Activated CD4-positive, CD25-positive, alpha-beta regulatory T cell treated with anti-CD3 and anti-CD28 coated beads, Interleukin-2, amount 50 U/mL, for 16 hours (primary cell): ENCODE data around the gene CCDC68.
"Not testable (repeated sequence)": the region's sequence is repeated elsewhere in the genome, so short reads cannot be mapped to it uniquely, and the experiment has no call there.

Experiments
- DNase-seq: peaks from one replicate; pipeline ENCODE4 v3.0.0-alpha.2; 2020; ENCODE audit warnings: low read depth, low spot score

CCDC68 gene

GRCh38 chr18:54877076-54877475 lies 82.2 kb downstream of the CCDC68 start:
- no peak for DNase-seq

DNA sequence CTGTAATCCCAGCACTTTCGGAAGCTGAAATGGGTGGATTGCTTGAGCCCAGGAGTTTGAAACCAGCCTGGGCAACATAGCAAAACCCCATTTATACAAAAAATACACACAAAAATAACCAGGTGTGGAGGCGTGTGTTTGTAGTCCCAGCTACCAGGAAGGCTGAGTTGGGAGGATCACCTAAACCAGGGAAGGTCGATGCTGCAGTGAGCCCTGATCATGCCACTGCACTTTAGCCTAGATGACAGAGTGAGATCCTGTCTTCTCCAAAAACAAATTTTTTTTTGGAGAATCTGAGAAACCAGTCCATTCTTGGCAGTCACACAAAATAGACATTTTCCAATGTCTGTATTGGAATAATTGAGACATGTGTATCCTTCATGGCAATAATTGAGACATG lies 84.2 kb downstream of the CCDC68 start:
- no peak for DNase-seq

- no peak for DNase-seq
Observed at GRCh38 chr18:54873884-54874255, 85.4 kb downstream of the CCDC68 start.

DNA sequence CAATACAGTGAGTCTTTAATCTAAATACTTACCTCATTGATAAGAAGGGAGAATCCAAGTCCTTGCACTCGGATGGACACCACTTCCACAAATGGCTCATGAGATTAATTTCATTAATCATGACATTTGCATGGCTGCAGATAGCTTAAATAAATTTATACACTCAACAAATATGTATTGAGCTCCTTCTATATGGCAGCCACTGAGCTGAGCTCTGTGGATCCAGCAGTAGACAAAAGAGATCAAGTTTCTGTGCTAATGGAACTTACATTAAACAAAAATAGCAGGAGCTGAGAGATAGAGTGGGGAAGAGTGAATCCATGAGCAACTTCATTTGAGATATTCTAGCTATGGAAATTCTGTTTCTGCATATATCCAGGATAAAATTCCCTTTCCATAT lies 86.6 kb downstream of the CCDC68 start:
- no peak for DNase-seq

DNA sequence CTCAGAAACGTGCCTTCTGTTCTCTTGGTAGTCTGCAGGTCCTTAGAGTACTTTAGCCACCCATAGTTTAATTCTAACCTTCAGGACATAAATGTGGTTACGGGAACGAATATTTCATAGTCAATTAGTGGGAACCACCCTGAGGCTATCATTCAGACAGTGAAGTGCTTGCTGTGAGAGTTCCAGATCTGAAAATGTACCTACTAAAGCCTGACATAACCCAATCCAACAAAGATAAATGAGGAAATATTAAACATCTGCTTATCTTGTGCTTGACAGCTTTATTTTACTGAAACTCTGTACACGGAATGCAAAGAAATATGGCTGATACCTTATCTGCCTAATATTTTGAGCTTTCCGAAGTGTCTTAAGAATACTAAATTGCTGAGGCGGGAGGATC lies 88.0 kb downstream of the CCDC68 start:
- DNase-seq = no peak

DNA sequence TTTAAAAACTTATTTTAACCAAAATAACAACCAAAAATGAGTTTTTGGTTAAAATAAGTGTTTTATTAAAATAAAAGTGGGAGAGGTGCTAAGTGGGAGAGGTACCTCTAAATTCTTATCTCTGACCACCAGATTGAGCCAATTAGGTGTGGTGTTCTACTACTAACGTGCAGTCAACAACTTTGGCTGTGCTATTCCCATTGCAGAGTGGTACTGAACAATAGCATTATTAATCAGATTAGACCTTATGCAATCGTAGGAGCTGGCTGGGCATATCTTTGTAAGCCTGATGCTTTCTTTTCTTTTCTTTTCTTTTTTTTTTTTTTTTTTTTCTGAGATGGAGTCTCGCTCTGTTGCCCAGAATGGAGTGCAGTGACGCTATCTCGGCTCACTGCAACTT lies 92.1 kb downstream of the CCDC68 start:
- DNase-seq = no peak

DNA sequence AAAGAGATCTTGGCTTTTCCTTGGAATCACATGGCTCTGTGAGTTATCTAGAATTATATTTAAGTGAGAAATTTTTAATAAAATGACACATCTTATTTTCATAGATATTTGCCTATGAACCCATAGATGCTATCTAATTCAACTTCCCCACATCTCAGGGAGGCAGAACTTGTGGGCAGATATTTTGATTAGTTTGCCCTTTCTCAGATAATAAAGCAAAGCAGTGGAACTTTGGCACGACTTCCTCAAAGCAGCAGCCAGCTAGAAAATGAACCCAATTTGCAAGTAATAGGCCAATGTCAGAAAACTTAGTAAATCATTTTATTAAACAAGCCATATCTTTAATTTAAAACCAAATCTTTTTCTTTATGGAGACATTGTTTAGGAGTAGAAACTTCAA lies 98.3 kb downstream of the CCDC68 start:
- no peak for DNase-seq

DNA sequence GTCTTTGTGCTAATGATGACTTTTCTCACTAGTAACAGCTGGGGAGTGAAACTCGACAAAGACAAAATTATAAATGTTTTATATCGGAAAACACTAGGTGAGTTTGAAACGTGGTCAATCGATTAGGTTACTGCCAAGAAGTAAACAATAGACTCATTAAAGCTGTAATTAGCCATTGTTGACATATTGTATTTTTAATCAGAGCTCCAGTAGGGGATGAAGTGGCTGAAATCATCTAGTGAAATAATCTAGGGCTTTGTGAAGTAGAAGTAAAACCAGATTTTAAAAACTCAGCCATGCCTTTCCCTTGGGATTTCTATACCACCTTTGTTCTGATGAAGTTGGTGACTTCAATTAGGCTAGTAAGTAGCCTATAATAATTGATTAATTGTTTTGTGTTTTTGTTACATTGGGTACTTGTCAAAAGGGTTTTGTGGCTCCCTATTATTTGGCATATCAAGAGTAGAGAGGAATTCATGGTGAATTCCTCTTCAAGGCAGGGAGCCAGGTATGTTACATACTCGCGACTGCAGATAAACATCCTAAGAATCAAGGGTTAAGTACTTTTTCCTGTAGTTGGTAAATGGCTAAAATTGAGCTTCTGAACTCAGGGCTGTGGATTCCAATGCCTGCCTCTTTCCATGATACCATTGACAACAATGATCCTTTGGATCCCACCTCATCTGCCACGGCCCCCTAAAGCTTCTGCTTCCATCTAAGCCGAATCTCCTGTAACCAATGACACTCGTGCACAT lies 99.4 kb downstream of the CCDC68 start:
- DNase-seq = no peak

GRCh38 chr18:54857499-54857898 lies 101.8 kb downstream of the CCDC68 start:
- DNase-seq = no peak

DNA sequence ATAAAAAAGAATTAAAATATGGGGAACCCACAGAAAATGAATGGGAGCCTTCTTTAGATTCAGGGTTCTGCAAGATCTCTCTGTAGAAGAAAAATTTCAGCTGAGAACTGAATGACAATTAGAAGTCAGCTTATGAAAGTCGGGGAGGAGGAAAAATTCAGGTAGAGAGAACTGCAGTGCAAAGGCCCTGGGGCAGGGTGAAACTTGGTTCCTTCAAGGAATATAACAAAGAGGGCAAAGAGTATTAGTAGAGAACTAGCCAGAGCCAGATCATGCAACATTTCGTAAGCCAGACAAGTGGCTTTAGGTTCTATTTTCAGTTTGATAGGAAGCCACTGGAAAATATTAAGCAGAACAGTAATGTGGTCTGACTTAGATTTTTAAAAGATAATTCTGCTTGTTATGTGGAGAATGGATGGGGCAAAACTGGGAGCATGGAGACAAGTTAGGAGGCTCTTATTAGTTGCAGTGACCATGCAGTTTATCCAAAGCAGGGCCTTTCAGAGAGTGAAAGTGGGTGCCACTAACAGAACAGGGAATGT lies 103.1 kb downstream of the CCDC68 start:
- no peak for DNase-seq

- DNase-seq = not testable (repeated sequence)
Observed at GRCh38 chr18:54855050-54855449, 104.2 kb downstream of the CCDC68 start.

DNA sequence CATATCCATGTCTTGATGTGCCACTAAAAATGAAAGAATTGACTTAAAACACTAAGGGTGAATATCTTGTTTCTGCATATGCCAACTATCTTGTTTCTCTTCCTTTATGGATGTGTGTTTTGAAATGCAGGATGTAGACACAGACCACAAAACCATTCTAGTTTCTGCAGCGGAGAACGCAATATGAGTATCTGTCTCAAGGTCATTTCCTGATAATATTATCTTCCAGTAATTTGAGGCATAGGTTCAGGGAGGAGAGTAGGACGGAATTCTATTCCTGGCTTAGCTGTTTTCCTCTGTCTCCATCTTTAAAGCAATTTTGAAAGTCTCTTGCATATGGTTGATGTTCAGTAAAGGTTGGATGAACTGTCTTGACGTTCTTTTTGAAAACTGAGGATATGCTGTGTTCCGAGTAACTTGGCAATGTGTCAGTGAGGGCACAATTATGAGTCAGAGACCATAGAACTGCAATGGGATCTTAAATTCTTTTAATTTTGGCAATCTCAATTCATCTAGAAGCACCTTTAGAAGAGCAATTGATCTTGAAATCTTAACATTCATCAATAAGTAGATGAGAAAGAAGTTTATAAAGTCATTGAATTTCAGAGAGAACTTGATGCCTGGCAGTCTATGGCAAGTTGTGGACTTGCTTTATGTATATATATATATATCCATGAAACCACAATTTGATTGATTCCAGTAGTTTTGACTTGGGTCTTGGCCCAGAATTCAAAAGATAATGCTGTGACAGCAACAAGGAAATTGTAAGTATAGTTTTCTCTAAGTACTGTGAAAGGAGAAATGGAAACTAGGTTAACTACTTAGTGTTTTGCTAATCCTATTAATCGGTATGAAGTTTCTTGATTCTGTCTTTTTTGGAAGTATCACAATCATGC lies 106.2 kb downstream of the CCDC68 start:
- no peak for DNase-seq
